Measurements from ENCODE around the gene CST2. TPM values are rescaled to one million over a fixed set of nuclear protein-coding genes. Genes with fewer than 3 reads are reported as not detected.

CST2 gene
- total and polyA plus RNA-seq, 4 donors, result 0.75 TPM; not detected in 3

Other genes starting within 250 kb of the CST2 start
- not detected for gene CST9, start 220.8 kb downstream of the CST2 start, total RNA-seq
- not detected for gene CST9, start 220.8 kb downstream of the CST2 start, polyA plus RNA-seq
- gene CST3, start 188.8 kb downstream of the CST2 start, total RNA-seq, result 1,000 to 10,000 TPM in 1 of 2 donors, 100 to 1,000 TPM in 1; 837 to 1,105 TPM
- gene CST3, start 188.8 kb downstream of the CST2 start, polyA plus RNA-seq, result 1,000 to 10,000 TPM in 1 of 2 donors, 100 to 1,000 TPM in 1; 584 to 1,561 TPM
- gene CST4, start 137.7 kb downstream of the CST2 start, total RNA-seq, result not detected
- gene CST4, start 137.7 kb downstream of the CST2 start, polyA plus RNA-seq, result not detected
- 1 to 10 TPM in 1 of 2 donors, not detected in 1; 1.1 TPM for gene CST1, start 75.8 kb downstream of the CST2 start, total RNA-seq
- gene CST1, start 75.8 kb downstream of the CST2 start, polyA plus RNA-seq, result not detected
- gene CST5, start 53.0 kb upstream of the CST2 start, total RNA-seq, result not detected
- gene CST5, start 53.0 kb upstream of the CST2 start, polyA plus RNA-seq, result not detected
- not detected for gene GGTLC1, start 162.1 kb upstream of the CST2 start, total RNA-seq
- gene GGTLC1, start 162.1 kb upstream of the CST2 start, polyA plus RNA-seq, result not detected